Measurements from ENCODE around the gene ZNF134.

GRCh38 chr19:57587529-57587928 is 26.5 kb upstream of the ZNF134 start:
- no peak for TF ChIP-seq CTCF (conservative IDR thresholded peaks at IDR 0.05; ENCODE audit: low read length)
- no peak for TF ChIP-seq EZH2phosphoT487 (IDR thresholded peaks at IDR 0.05; ENCODE audit: borderline replicate concordance, low read depth, low read length)

Data from OCI-LY7 (cell line).